NCI-H1436 (cell line): Measurements from ENCODE around the gene ENTREP3.
A peak's percentile ranks its signal among the peaks of the same experiment; 100 is the strongest.
"Not testable (repeated sequence)": the region's sequence is repeated elsewhere in the genome, so short reads cannot be mapped to it uniquely, and the experiment has no call there.

ENCODE experiments used
- DNase-seq: peaks from one replicate; lab custom pipeline; 2025; lab: John Stamatoyannopoulos, UW

Gene ENTREP3, protein sequence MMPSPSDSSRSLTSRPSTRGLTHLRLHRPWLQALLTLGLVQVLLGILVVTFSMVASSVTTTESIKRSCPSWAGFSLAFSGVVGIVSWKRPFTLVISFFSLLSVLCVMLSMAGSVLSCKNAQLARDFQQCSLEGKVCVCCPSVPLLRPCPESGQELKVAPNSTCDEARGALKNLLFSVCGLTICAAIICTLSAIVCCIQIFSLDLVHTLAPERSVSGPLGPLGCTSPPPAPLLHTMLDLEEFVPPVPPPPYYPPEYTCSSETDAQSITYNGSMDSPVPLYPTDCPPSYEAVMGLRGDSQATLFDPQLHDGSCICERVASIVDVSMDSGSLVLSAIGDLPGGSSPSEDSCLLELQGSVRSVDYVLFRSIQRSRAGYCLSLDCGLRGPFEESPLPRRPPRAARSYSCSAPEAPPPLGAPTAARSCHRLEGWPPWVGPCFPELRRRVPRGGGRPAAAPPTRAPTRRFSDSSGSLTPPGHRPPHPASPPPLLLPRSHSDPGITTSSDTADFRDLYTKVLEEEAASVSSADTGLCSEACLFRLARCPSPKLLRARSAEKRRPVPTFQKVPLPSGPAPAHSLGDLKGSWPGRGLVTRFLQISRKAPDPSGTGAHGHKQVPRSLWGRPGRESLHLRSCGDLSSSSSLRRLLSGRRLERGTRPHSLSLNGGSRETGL

DNA sequence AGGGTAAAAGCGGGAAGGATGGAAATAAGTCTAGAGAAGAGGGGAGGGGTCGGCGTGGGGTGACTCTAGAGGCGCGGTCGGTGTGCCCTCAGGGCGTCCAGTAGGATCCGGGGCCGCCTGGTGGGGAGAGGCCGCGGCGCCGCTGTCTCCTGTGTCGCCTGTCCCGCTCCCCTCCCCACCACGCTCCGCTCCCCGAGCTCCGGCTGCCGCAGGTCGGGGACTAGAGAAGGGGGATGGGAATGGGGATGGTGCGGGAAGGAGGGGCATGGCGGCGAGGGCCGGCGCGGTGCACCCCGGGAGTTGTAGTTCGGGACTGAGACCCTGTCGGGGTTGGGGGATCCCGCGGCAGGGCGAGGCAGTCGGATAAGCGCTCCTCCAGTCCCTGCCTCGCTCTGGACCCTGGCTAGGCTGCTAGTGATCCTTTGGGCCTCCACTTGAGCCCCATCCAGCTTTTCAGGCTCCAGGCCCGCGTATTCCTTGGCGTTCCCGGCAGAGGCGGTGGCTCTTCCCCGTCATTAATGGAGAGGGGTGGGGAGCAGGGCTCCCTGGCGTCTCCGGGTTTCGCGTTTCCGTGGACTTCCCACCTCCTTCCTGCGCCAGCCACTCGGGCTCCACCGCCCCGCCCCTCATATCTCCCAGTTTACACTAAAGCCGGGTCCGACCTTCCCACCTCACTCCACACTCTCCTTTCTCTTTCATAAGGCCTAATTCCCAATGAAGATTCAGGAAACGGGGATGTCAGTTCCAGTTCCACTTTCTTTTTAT lies at the start of gene ENTREP3:
ENTREP3 (minus strand) TSS at position 241 of the 765 bp plus-strand sequence. CDS start 606 bp downstream, outside the sequence.
- DNase-seq, result peak; percentile 87

DNA sequence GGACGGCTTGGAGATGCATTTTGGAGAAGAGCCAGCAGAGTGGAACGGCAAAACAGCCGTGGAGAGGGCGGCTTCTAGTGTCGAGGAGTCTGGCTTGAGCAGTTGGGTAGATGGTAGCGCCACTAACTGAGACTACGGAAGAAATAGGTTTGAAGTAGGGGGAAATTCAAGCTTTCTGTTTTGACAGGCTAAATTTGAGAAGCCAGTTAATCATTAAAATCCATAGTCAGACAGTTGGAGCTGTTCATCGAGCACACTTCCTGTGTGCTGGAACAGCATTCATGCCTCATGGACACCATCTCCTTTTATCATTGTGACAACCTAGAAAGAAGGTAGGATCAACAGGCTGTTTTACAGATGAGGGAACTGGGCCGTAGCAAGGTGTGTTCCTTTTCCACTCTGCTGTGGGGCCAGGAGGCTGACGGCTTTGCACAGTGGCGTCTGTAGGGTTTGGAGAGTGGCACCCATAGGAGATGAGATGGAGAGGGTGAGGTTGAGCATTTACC lies 49.3 kb upstream of the ENTREP3 start:
- no peak for DNase-seq

DNA sequence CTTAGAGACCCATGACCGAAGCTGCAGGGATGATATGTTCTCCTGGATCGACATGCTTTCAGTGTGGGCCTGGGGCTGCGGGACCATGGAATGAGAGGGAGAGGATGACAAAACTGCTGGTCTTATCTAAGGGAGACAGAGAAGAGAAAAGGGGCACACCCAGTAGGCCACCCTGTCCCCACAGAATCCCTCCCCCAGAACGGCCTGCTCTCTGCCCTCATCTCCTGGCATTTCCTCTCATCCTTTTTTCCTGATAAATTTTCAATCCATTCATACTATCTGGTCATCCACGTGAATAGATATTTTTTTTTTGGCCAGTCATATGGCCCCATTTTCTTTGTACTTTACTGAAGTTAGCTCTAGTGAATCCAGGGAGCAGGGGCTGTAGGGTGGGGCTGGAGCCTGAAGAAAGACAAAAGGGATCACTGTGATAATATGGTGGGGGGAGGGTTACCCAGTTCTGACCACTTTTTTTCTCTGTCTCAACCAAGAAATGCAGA lies 46.1 kb upstream of the ENTREP3 start, which contains the start of gene PKLR:
PKLR (minus strand) TSS at position 97 of the 500 bp plus-strand sequence; CDS start at position 54, 43 bp downstream.
- no peak for DNase-seq

DNA sequence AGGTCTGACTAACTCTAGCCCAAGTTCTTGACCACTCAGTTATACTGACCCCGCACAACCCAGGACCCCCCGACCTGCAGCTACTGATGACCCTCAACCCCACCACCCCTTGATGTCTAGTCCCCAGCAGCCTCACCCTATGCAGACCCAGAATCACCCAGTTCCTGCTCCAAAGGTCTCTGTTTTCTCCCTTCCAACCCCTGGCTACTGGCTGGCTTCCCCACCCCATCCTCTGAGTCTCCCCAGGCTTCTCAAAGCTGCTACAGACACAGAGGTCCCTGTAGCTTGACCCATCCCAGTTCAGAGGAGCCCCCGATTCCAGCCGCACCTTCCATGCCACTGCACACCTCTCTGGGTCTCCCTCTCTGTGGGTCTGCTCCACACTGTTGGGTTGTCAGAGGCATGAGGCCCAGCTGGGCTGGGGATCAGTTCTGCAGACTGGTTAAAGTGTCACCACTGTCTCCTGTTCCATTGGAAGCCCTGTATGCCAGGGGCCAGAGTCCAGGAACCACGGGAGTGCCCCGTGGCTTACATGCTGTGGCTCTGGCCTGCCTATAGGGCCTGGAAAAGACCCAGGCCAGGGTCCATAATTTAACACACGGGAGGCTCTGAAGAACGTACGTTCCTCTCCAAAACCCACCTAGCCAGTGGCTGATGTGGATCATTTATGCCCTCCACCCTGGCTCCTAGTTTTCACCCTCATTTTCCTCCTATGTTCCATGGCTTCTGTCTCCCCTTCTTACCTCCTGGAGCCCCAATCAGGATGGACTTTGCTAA lies 45.5 kb upstream of the ENTREP3 start:
- DNase-seq, result no peak

DNA sequence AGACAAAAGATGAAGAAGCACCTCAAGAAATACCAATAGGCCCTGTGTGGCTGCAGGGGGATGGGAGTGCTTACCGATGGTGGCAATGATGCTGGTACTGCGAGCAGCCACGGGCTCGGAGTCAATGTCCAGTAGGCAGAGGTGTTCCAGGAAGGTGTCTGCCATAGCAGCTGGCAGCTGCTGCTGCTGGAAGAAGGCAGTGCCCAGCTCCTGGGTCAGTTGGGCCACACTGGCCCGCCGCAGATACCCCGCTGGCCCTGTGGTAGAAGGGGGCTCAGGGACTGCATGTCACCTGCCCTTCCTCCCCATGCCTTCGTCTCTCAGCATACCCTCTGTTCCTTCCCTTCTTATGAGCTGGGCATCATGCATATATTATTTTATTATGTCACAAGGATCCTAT lies 44.7 kb upstream of the ENTREP3 start:
- no peak for DNase-seq

DNA sequence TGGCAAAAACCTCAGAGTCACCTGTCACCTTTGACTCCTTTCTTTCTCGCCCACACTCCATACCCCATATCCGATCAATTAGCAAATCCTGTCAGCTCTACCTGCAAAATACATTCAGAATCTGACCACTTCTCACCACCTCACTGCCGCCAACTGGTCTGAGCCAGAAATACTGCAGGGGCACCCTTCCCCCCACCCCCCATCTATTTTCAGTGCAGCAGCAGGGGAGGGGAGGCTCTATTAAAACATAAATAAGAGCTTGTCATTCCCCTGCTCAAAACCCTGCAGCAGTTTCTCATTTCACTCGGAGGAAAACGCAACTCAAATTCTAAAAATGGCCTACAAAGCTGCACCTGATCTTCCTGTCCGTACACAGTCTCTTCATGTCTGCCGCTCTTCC lies 42.1 kb upstream of the ENTREP3 start:
- DNase-seq, result no peak

DNA sequence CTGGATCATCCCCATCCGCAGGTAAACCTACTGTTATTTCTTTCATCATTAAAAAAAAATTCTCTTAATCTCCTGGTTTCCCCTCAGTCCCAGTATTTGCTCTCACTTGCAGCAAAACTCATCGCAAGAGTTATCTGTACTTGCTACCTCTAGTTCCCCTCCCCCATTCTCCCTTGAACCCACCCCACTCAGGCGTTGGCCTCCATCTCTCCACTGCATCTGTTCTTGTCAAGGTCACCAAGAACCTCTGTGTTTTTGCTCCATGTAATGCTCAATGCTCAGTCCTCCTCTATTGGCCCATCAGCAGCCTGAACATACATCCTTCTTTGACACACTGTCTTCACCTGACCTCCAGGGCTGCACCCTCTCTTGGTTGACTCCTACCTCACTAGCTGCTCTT lies 41.4 kb upstream of the ENTREP3 start:
- no peak for DNase-seq

DNA sequence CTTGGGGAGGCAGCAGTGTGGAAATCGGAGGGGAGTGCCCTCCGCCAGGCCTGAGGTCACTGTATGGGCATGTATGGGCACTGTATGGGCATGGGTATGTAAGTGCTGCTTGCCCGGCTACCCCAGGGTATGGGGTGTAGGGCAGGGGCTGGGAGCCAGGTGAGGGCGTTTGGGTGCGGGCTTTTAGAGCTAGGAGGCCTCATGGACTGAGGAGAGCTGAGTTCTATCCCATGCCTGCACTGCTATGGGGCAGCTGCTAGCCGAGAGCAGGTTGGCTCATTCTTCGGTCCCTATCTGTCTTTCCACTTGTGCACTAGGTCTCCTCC lies 40.6 kb upstream of the ENTREP3 start:
- DNase-seq, result no peak

DNA sequence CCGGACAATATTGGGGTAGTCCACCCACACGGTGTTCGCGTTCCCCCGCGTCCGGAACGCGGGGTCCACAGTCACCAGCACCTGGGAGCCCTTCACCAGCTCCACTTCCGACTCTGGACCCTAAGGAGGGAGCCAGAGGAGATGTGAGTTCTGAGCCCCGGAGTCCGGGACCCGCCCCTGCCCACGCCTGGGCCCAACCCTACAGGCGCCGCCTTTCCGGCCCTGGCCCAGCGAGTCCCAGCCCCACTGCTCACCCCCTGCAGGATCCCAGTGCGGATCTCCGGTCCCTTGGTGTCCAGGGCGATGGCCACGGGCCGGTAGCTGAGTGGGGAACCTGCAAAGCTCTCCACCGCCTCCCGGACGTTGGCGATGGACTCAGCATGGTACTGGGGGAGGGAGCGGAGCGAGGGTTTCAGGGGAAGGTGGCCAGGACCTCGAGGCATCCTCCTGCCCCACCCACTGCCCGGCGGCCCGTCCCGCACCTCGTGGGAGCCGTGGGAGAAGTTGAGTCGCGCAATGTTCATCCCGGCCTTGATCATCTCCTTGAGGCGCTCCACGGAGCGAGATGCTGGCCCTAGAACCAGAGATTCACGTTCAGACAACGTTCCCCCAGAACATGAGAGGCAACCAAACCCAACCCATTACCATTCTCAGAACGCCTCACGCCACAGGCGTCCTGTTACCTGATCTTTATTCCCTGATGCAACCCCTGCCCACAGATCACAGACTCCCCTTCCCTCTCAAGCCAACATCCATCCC lies 40.1 kb upstream of the ENTREP3 start:
- no peak for DNase-seq

DNA sequence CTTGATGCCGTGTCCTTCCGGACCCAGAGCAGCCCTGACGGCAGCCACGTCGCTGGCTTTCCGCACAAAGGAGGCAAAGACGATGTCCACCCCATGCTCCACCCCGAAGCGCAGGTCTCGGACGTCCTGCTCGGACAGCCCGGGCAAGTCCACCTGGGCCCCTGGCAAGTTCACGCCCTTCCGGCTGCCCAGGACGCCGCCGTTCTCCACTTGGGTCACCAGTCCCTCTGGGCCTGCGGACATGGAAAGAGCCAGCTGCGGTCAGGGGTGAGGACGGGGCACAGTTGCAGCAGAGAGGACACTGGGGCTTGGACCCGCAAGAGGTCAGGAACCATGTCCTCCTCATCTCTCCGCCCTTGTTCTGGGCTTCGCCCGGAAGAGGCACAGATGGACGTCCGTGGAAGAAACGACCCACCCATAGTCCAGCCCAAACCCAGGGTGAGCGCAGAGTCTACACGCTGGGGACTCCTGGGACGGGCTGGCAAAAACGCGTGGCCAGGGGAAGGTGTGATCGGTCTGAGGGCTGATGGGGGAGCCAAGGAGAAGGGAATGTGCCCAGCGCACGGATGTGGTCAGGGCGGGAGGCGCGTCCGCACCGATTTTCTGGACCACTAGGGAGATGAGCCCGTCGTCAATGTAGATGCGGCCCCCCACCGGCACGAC lies 39.4 kb upstream of the ENTREP3 start:
- DNase-seq, result no peak

DNA sequence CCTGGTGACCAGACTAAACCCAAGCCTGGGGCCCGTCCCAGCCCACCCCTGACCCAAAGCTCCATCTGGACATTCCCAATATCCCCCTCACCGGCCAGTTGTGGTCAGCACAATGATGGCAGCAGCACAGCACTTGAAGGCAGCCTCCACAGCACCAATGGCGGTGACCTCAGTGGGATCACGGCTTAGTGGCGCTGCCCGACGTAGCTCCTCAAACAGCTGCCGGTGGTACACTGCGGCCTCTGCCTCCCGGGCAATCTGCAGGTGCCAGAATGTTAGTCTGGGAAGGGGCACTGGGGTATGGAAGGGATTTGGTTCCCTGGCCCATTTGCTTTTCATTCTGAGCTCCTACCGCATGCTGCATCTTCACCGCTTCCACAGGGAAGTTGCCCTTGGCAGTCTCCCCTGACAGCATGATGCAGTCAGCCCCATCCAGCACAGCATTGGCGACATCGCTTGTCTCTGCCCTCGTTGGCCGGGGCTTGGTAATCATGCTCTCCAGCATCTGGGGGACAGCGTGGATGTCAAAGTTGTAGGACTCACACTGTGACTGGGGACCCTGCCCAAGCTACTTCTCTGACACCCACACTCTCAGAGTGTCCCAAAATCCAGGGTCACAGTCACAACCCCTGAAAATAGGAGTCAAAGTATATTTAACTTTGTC lies 37.9 kb upstream of the ENTREP3 start:
- no peak for DNase-seq

DNA sequence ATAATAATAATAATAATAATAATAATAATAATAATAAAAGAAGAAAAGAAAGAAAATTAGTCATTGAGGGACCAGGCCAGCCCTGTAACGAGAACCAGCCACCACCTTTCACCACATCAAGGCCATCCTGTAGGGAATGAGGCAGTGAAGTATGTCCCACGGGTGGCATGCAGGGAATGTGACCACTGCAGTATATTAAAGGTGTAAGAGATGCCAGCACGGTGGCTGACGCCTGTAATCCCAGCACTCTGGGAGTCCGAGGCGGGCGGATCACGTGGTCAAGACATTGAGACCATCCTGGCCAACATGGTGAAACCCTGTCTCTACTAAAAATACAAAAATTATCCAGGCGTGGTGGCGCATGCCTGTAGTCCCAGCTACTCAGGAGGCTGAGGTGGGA lies 35.7 kb upstream of the ENTREP3 start:
- not testable (repeated sequence) for DNase-seq

DNA sequence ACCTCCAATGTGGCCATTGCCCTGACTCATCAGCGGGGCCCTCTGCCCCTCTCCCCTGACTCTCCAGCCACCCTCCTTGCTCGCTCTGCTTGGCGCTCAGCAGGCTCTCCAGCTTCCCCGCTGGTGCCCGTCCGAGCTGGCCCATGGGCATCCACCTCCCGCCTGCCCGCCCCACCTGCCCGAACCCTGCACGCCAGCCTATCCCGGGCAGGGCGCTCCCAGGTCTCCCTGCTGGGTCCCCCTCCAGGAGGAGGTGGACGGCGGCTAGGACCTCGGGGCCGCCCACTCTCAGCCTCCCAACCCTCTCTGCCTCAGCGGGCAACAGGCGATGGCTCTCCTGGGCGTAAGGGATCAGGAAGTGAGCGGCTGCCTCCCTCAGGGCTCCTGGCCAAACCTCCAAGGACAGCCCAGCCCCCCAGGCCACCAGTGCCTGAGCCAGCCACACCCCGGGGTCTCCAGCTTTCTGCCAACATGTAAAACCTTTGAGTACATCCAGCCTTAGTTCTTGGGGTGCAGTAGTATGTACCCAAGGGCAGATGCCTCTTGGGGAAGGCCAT lies 32.8 kb upstream of the ENTREP3 start:
- DNase-seq, result no peak

DNA sequence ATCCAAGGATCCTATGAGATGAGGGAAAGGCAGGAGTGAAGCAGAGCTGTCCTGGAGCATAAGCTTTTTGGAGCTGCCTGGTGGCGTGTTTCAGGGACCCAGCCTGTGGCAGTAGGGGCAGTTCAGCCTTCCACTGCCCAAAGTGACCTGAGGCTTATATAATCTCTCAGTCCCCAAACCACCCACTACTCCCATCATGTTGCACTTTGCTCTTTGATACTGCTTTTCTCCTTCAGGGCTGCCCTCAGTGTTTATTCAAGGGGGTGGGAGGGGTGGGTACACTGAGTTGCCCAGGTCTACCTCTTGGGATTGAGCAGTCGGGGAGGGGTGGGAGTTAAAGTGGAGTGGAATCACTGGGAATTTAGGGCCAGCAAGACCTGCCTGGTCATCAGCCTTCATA lies 31.3 kb upstream of the ENTREP3 start:
- DNase-seq, result no peak

DNA sequence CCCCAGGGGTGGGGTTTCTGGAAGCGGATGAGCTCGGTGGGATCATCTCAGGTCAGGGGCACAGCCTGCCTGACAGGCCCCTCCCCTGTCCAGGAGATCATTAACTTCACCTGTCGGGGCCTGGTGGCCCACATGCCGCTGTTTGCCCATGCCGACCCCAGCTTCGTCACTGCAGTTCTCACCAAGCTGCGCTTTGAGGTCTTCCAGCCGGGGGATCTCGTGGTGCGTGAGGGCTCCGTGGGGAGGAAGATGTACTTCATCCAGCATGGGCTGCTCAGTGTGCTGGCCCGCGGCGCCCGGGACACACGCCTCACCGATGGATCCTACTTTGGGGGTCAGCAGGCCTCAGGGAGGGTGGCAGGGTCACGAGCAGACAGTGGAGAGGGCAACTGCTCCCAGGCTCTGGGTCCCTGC lies 30.4 kb upstream of the ENTREP3 start:
- no peak for DNase-seq

DNA sequence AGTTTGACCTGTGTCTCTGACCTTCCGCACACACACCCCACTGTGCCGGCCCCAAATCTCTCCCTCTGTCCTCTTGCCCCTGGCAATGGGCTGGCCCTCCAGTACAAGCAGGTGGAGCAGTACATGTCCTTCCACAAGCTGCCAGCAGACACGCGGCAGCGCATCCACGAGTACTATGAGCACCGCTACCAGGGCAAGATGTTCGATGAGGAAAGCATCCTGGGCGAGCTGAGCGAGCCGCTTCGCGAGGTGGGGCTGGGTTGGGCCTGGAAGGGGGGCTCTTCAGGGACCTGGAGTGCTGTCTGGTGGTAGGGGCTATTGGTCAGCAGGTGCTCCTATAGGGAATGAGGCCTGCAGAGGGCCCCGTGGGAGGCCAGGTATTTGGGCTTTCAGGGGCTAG lies 29.8 kb upstream of the ENTREP3 start:
- no peak for DNase-seq

DNA sequence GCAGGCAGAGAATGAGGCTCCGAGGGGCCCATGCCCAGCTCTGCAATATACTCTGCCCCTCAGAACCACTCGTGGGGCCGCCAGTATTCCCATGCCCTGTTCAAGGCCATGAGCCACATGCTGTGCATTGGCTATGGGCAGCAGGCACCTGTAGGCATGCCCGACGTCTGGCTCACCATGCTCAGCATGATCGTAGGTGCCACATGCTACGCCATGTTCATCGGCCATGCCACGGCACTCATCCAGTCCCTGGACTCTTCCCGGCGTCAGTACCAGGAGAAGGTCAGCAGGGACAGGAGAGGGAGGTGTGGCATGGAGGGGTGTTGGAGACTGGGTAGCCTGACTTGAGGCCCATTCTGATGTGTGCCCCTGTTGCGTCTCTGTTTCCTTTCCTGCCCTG lies 29.2 kb upstream of the ENTREP3 start:
- no peak for DNase-seq

DNA sequence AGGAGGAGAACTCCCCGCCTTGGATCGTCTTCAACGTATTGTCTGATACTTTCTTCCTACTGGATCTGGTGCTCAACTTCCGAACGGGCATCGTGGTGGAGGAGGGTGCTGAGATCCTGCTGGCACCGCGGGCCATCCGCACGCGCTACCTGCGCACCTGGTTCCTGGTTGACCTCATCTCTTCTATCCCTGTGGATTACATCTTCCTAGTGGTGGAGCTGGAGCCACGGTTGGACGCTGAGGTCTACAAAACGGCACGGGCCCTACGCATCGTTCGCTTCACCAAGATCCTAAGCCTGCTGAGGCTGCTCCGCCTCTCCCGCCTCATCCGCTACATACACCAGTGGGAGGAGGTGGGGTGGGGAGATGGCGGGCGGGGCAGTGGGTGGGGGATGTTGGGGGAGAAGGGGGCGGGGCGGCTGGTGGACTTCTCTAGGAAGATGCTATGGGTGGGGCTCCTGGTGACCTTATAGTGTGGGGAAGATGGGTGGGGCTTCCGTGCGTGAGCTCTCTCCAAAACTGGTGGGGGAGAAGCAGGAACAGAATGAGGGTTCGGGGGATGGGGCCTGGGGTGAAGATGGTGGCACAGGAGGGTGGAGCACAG lies 27.3 kb upstream of the ENTREP3 start:
- no peak for DNase-seq

DNA sequence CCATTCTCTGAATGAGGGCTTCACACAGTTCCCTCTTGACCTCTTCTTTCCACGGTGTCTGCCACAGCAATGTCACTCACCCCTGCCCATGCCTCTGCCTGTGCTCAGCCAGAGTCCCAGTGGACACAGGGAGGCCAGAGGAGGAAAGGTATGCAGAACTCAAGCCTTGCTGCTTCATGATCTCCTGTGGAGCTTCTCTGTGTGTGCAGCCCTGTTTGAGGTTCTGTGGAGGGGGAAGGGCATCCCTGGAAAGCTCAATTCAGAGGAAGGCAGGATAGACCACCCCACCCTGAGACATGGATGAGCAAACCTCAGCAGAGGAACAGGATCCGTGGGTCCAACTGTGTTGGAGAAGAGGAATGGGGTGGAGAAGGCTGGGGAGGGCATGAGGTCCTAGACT lies 24.0 kb upstream of the ENTREP3 start:
- DNase-seq, result no peak
